HepG2 (cell line): ENCODE results near the gene SMO. TPM values are rescaled to one million over a fixed set of nuclear protein-coding genes. Genes with fewer than 3 reads are reported as not detected.

Source experiments
- ETV5 ChIP-seq: IDR thresholded peaks from 2 replicates; pipeline ENCODE4 v1.6.1; 2018; ENCODE audit warnings: missing biosample characterization, missing genetic modification reagents, inconsistent platforms, borderline replicate concordance
- LCORL ChIP-seq, 2 experiments: fragments of 450-650 bp in 1 of 2; sonication (generic) in 1 of 2; formaldehyde crosslinking in 1 of 2; IDR thresholded peaks; 2 replicates each; pipeline versions ENCODE4 v1.5.0 to v1.6.1; 2017 to 2020; ENCODE audit warnings: antibody characterized with exemption in 1 of 2, missing genetic modification reagents in 1 of 2
- MEF2D ChIP-seq: sonication (generic); formaldehyde crosslinking; IDR thresholded peaks from 2 replicates; pipeline ENCODE4 v1.5.1; 2020; ENCODE audit warnings: mild to moderate bottlenecking, missing genetic modification reagents
- MXD3 ChIP-seq: IDR thresholded peaks from 2 replicates; pipeline ENCODE4 v1.6.1; 2016; ENCODE audit warnings: mild to moderate bottlenecking, missing biosample characterization, missing genetic modification reagents
- NFYB ChIP-seq: sonication (generic); formaldehyde crosslinking; IDR thresholded peaks from 2 replicates; pipeline ENCODE4 v1.4.0; 2020; ENCODE audit warnings: missing genetic modification reagents
- NKX3-1 ChIP-seq: sonication (generic); formaldehyde crosslinking; IDR thresholded peaks from 2 replicates; pipeline ENCODE4 v1.5.0; 2020; ENCODE audit warnings: missing genetic modification reagents
- REST ChIP-seq, 2 experiments: IDR thresholded peaks; 2 replicates each; pipeline ENCODE4 v1.6.1; 2011 to 2012; ENCODE audit warnings: low read length in 2 of 2, borderline replicate concordance in 1 of 2, low read depth in 1 of 2, mild to moderate bottlenecking in 1 of 2, moderate library complexity in 1 of 2
- SNAPC5 ChIP-seq: sonication (generic); formaldehyde crosslinking; IDR thresholded peaks from 2 replicates; pipeline ENCODE4 v1.8.1; 2023; ENCODE audit warnings: mild to moderate bottlenecking, missing genetic modification reagents, borderline replicate concordance
- TAF15 ChIP-seq: fragments of 200-400 bp; formaldehyde crosslinking; IDR thresholded peaks from one replicate; pipeline ENCODE4 v1.6.1; 2018; ENCODE audit warnings: mild to moderate bottlenecking, low read depth, low read length; ENCODE audit not compliant: poor library complexity, severe bottlenecking
- TCF12 ChIP-seq, 2 experiments: fragments of 450-650 bp in 1 of 2; sonication (generic) in 1 of 2; formaldehyde crosslinking in 1 of 2; IDR thresholded peaks; 2 replicates each; pipeline versions ENCODE4 v1.6.1 to v1.8.0; 2017 to 2022; ENCODE audit warnings: antibody characterized with exemption in 1 of 2, mild to moderate bottlenecking in 1 of 2, missing genetic modification reagents in 1 of 2, moderate library complexity in 1 of 2
- ZFYVE20 ChIP-seq: sonication (generic); formaldehyde crosslinking; IDR thresholded peaks from 2 replicates; pipeline ENCODE4 v1.8.0; 2023; ENCODE audit warnings: low read depth, mild to moderate bottlenecking, moderate library complexity, missing genetic modification reagents, borderline replicate concordance
- ZNF143 ChIP-seq: sonication (generic); formaldehyde crosslinking; IDR thresholded peaks from 2 replicates; pipeline ENCODE4 v1.4.0; 2020; ENCODE audit warnings: missing genetic modification reagents
- ZNF20 ChIP-seq: sonication (generic); formaldehyde crosslinking; IDR thresholded peaks from 2 replicates; pipeline ENCODE4 v1.4.0; 2020; ENCODE audit warnings: mild to moderate bottlenecking, moderate library complexity, missing genetic modification reagents
- ZNF354B ChIP-seq: sonication (generic); formaldehyde crosslinking; IDR thresholded peaks from 2 replicates; pipeline ENCODE4 v1.8.0; 2022; ENCODE audit warnings: mild to moderate bottlenecking, missing genetic modification reagents
- ZNF382 ChIP-seq: sonication (generic); formaldehyde crosslinking; IDR thresholded peaks from 2 replicates; pipeline ENCODE4 v1.5.0; 2020; ENCODE audit warnings: missing genetic modification reagents, mild to moderate bottlenecking, borderline replicate concordance
- ZNF570 ChIP-seq: sonication (generic); formaldehyde crosslinking; IDR thresholded peaks from 2 replicates; pipeline ENCODE4 v1.4.0; 2020; ENCODE audit warnings: mild to moderate bottlenecking, missing genetic modification reagents, borderline replicate concordance
- ZNF619 ChIP-seq: sonication (generic); formaldehyde crosslinking; IDR thresholded peaks from 2 replicates; pipeline ENCODE4 v1.4.0; 2020; ENCODE audit warnings: mild to moderate bottlenecking, missing genetic modification reagents
- ZNF687 ChIP-seq: sonication (generic); formaldehyde crosslinking; IDR thresholded peaks from 2 replicates; pipeline ENCODE4 v1.5.1; 2020; ENCODE audit warnings: mild to moderate bottlenecking, missing genetic modification reagents, moderate library complexity
- ZNF720 ChIP-seq: sonication (generic); formaldehyde crosslinking; IDR thresholded peaks from 2 replicates; pipeline ENCODE4 v1.4.0; 2020; ENCODE audit warnings: missing genetic modification reagents
- ZSCAN5A ChIP-seq: sonication (generic); formaldehyde crosslinking; IDR thresholded peaks from 2 replicates; pipeline ENCODE4 v1.8.0; 2022; ENCODE audit warnings: mild to moderate bottlenecking, missing genetic modification reagents, borderline replicate concordance
- polyA plus RNA-seq, 8 experiments: library from polyadenylated mRNA; depleted of rRNA in 3 of 8; stranded (reverse) in 7 of 8; unstranded in 1 of 8; fragments of >200 nt; fragmentation: Illumina TruSeq in 4 of 8; extraction: Trizol in 4 of 8; gene quantifications; 2 replicates each; pipeline versions ENCODE4 v1.2.1 to v1.2.3, GENCODE V29; 2011 to 2016; ENCODE audit warnings: low read depth in 4 of 8, missing spikeins in 1 of 8, mixed read lengths in 1 of 8; ENCODE audit not compliant: insufficient read depth in 1 of 8
- total RNA-seq, 5 experiments: library from RNA; depleted of rRNA; stranded (reverse); fragments of >200 nt; fragmentation: Illumina TruSeq; extraction: Trizol; gene quantifications; 2 replicates each; pipeline ENCODE4 v1.2.3, GENCODE V29; 2016; ENCODE audit warnings: low read depth in 1 of 5

The SMO gene
- total and polyA plus RNA-seq, 2 of the 13 experiments (the other 11 are each of a cell fraction or from before 2014, with no cell fraction given): 23.8 to 32.3 TPM

- TF ChIP-seq REST (IDR thresholded peaks at IDR 0.05; ENCODE audit: borderline replicate concordance in 1 of 2, low read depth in 1 of 2, low read length in 2 of 2): peak; percentile 17 to 88
- no peak for TF ChIP-seq MXD3 (CRISPR knock-in tag)
- TF ChIP-seq ZNF143: no peak
- TF ChIP-seq ZNF720 (CRISPR knock-in tag): no peak
- TF ChIP-seq TAF15: no peak
- TF ChIP-seq ZFYVE20: no peak
- no peak for TF ChIP-seq MEF2D (CRISPR knock-in tag)
- no peak for TF ChIP-seq SNAPC5
- TF ChIP-seq ZSCAN5A: no peak
- no peak for TF ChIP-seq NFYB (CRISPR knock-in tag)
- no peak for TF ChIP-seq TCF12 (IDR thresholded peaks at IDR 0.05)
- TF ChIP-seq TCF12 (CRISPR knock-in tag; IDR thresholded peaks at IDR 0.05): 0 out of 2 replicates have a peak, but pooled peaks have one; percentile 29
- TF ChIP-seq ZNF619: no peak
- TF ChIP-seq ZNF687 (CRISPR knock-in tag): peak; percentile 55
- TF ChIP-seq NKX3-1 (CRISPR knock-in tag): no peak
- no peak for TF ChIP-seq ZNF570 (CRISPR knock-in tag)
- TF ChIP-seq ZNF20: no peak
- no peak for TF ChIP-seq ZNF382
- TF ChIP-seq ETV5 (CRISPR knock-in tag): no peak
- TF ChIP-seq ZNF354B (CRISPR knock-in tag): no peak
- no peak for TF ChIP-seq LCORL (IDR thresholded peaks at IDR 0.05)
- no peak for TF ChIP-seq LCORL (CRISPR knock-in tag; IDR thresholded peaks at IDR 0.05)
These were observed 30.2 kb downstream of the SMO start (continued) for GRCh38 chr7:129218514-129219062.
